ENCODE measurements around the gene EPM2AIP1. TPM values are rescaled to one million over a fixed set of nuclear protein-coding genes. Genes with fewer than 3 reads are reported as not detected.

EPM2AIP1 gene
- total RNA-seq, 1 experiment from 2014 or later: 12.2 TPM

DNA sequence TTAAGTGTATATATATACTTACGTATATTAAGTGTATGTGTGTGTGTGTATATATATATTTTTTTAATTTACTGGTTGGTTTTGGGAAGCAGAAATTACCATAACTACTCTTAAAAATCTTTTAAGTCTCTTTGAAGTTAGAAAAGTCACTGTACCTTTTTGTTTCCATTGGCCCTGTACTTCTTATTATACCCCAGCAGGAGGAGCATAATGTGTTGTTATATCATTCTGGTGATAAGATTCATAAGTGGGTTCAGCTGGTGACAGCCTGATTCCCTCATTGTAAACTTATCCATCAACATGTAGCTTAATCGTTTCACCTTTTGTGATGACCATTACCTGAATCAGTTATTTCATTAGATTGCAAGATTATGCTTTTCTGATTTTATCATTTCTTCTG lies 31.2 kb upstream of the EPM2AIP1 start:
- H3K9me3 Mint-ChIP-seq (ENCODE audit: unreplicated experiment): no peaks in the 10 kb centered on the region
- POLR2A ChIA-PET: no interaction called here

DNA sequence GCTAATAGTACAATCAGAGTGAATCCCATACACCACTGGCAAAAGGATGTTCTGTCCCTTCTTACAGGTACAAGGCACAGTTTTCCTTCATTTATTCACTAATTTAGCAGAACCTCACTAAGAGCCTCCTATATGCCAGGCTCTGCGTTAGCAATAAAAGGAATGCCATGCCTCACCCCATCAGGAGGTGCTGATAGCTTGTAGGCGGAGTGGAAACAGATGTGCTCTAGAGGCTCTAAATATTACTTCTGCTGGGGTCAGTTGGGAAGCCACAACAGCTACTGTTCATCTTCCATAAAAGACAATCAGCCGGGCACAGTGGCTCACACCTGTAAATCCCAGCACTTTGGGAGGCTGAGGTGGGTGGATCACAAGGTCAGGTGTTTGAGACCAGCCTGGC lies 24.8 kb upstream of the EPM2AIP1 start:
- no peak for DNase-seq
- Histone ChIP-seq H3K27me3 (replicated peaks; ENCODE audit: control insufficient read depth, insufficient read depth, low read length) (no peaks in the 10 kb centered on the region), H3K4me1 (no peaks in the 10 kb centered on the region), H3K9me3 (no peaks in the 10 kb centered on the region), H3K4me3 (ENCODE audit: low read depth, low read length) (no peak overlapping the region), H3K36me3 (ENCODE audit: control insufficient read depth, insufficient read depth, low read length) (peaks cover 3% of the 10 kb centered on the region; the same call in 1 of the 2 replicates)
- BruUV-seq (replicated peaks): no TSS peak
- intact Hi-C loops (cut with micrococcal nuclease; ENCODE audit: unreplicated experiment): no loop called here
- Mint-ChIP-seq H3K9me3 (ENCODE audit: unreplicated experiment) (no peaks in the 10 kb centered on the region), H3K27ac (ENCODE audit: unreplicated experiment) (no peak overlapping the region), H3K4me1 (ENCODE audit: low read depth, unreplicated experiment) (no peaks in the 10 kb centered on the region), H3K36me3 (ENCODE audit: insufficient read depth, unreplicated experiment) (peaks cover 69% of the 10 kb centered on the region), H3K27me3 (ENCODE audit: insufficient read depth, unreplicated experiment) (no peaks in the 10 kb centered on the region), H3K4me3 (ENCODE audit: unreplicated experiment) (no peak overlapping the region)
- ChIA-PET POLR2A (no interaction called here), CTCF (no interaction called here)
- TF ChIP-seq, protein P1, sequence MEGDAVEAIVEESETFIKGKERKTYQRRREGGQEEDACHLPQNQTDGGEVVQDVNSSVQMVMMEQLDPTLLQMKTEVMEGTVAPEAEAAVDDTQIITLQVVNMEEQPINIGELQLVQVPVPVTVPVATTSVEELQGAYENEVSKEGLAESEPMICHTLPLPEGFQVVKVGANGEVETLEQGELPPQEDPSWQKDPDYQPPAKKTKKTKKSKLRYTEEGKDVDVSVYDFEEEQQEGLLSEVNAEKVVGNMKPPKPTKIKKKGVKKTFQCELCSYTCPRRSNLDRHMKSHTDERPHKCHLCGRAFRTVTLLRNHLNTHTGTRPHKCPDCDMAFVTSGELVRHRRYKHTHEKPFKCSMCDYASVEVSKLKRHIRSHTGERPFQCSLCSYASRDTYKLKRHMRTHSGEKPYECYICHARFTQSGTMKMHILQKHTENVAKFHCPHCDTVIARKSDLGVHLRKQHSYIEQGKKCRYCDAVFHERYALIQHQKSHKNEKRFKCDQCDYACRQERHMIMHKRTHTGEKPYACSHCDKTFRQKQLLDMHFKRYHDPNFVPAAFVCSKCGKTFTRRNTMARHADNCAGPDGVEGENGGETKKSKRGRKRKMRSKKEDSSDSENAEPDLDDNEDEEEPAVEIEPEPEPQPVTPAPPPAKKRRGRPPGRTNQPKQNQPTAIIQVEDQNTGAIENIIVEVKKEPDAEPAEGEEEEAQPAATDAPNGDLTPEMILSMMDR (IDR thresholded peaks at IDR 0.05; ENCODE audit: insufficient read depth in 1 of 2, low read depth in 1 of 2, low read length in 1 of 2, severe bottlenecking in 1 of 2, unreplicated experiment in 1 of 2): no peak

More for the DNA sequence above, 31.2 kb upstream of the EPM2AIP1 start:
- intact Hi-C loops (cut with micrococcal nuclease; ENCODE audit: unreplicated experiment): loop anchor here (1.0 kb wide), 1 partner anchor 189 kb away; no protein-coding TSS in a partner anchor
- Mint-ChIP-seq H3K4me1 (ENCODE audit: low read depth, unreplicated experiment) (no peaks in the 10 kb centered on the region), H3K27ac (ENCODE audit: unreplicated experiment) (no peak overlapping the region), H3K36me3 (ENCODE audit: insufficient read depth, unreplicated experiment) (peaks cover 82% of the 10 kb centered on the region), H3K27me3 (ENCODE audit: insufficient read depth, unreplicated experiment) (no peaks in the 10 kb centered on the region), H3K4me3 (ENCODE audit: unreplicated experiment) (no peak overlapping the region)
- Histone ChIP-seq H3K4me1 (no peaks in the 10 kb centered on the region), H3K9me3 (no peaks in the 10 kb centered on the region), H3K4me3 (ENCODE audit: low read depth, low read length) (no peak overlapping the region), H3K27me3 (replicated peaks; ENCODE audit: control insufficient read depth, insufficient read depth, low read length) (no peaks in the 10 kb centered on the region), H3K36me3 (ENCODE audit: control insufficient read depth, insufficient read depth, low read length) (peaks cover 2% of the 10 kb centered on the region)
- CTCF ChIA-PET: no interaction called here
- BruUV-seq (replicated peaks): no TSS peak
- DNase-seq: no peak
- TF ChIP-seq, protein P1 (IDR thresholded peaks at IDR 0.05; ENCODE audit: insufficient read depth in 1 of 2, low read depth in 1 of 2, low read length in 1 of 2, severe bottlenecking in 1 of 2, unreplicated experiment in 1 of 2): no peak

DNA sequence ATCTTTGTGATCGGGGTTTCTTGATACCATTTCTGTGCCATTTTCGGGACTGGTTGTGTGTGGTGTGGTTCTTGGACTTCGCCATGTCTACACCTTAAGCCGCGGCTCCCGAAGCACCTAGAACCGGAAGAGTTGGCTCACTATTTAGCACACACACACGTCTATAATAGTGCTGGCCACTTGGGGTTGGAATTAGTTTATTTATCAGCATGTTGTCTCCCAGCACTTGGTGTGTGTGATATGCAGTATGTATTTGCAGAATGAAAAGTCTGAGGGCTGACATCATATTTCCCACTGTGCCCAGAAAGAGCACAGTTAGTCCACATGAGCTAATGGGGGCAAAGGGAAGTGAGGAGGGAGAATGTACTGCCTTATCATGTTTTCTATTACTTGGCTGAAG lies 24.0 kb upstream of the EPM2AIP1 start:
- Histone ChIP-seq H3K4me1 (no peaks in the 10 kb centered on the region), H3K9me3 (no peaks in the 10 kb centered on the region), H3K4me3 (ENCODE audit: low read depth, low read length) (no peak overlapping the region), H3K36me3 (ENCODE audit: control insufficient read depth, insufficient read depth, low read length) (peaks cover 3% of the 10 kb centered on the region; the same call in 1 of the 2 replicates), H3K27me3 (replicated peaks; ENCODE audit: control insufficient read depth, insufficient read depth, low read length) (no peaks in the 10 kb centered on the region)
- Mint-ChIP-seq H3K27ac (ENCODE audit: unreplicated experiment) (no peak overlapping the region), H3K4me3 (ENCODE audit: unreplicated experiment) (no peak overlapping the region), H3K4me1 (ENCODE audit: low read depth, unreplicated experiment) (no peaks in the 10 kb centered on the region), H3K27me3 (ENCODE audit: insufficient read depth, unreplicated experiment) (no peaks in the 10 kb centered on the region), H3K9me3 (ENCODE audit: unreplicated experiment) (no peaks in the 10 kb centered on the region), H3K36me3 (ENCODE audit: insufficient read depth, unreplicated experiment) (peaks cover 68% of the 10 kb centered on the region)
- intact Hi-C loops (cut with micrococcal nuclease; ENCODE audit: unreplicated experiment): no loop called here
- CTCF ChIA-PET: no interaction called here
- POLR2A ChIA-PET: no interaction called here
- TF ChIP-seq, protein P1 (IDR thresholded peaks at IDR 0.05; ENCODE audit: insufficient read depth in 1 of 2, low read depth in 1 of 2, low read length in 1 of 2, severe bottlenecking in 1 of 2, unreplicated experiment in 1 of 2): no peak
- DNase-seq: no peak
- BruUV-seq (replicated peaks): no TSS peak
